MCF 10A (cell line): ENCODE data around the gene RAPGEF5. TPM values are rescaled to one million over a fixed set of nuclear protein-coding genes. Genes with fewer than 3 reads are reported as not detected.

Source experiments
- BruUV-seq: library from RNA; stranded (reverse); fragments of 400-500 nt; replicated peaks from 2 replicates; lab custom pipeline; 2021; lab: Mats Ljungman, UMichigan
- CTCF ChIA-PET: fragments of 300-600 bp; sonication (Branson Sonifier 250); formaldehyde crosslinking; extraction: SDS; loops from one replicate; lab custom pipeline; 2021; ENCODE audit warnings: antibody characterized with exemption, inconsistent platforms; lab: Yijun Ruan, JAX
- POLR2A ChIA-PET: fragments of 300-600, 350-650 bp; sonication (Branson Sonifier 250); formaldehyde crosslinking; extraction: SDS; loops from one replicate; lab custom pipeline; 2020; ENCODE audit warnings: antibody characterized with exemption, inconsistent platforms; lab: Yijun Ruan, JAX
- DNase-seq: peaks from one replicate; pipeline ENCODE4 v3.0.0-alpha.2; 2018; ENCODE audit not compliant: unreplicated experiment
- H3K27ac Mint-ChIP-seq: one replicate; pipeline ENCODE4 v1.8.0; 2022; ENCODE audit warnings: mild to moderate bottlenecking, low read depth, mixed read lengths; ENCODE audit not compliant: unreplicated experiment
- H3K27me3 Mint-ChIP-seq: one replicate; pipeline ENCODE4 v1.8.0; 2022; ENCODE audit warnings: mixed read lengths; ENCODE audit not compliant: insufficient read depth, unreplicated experiment
- H3K36me3 Mint-ChIP-seq: one replicate; pipeline ENCODE4 v1.8.0; 2022; ENCODE audit warnings: mild to moderate bottlenecking, moderate library complexity, mixed read lengths; ENCODE audit not compliant: insufficient read depth, unreplicated experiment
- H3K4me1 Mint-ChIP-seq: one replicate; pipeline ENCODE4 v1.8.0; 2022; ENCODE audit warnings: mixed read lengths; ENCODE audit not compliant: insufficient read depth, unreplicated experiment
- H3K4me3 Mint-ChIP-seq: one replicate; pipeline ENCODE4 v1.8.0; 2022; ENCODE audit warnings: mild to moderate bottlenecking, moderate library complexity, mixed read lengths; ENCODE audit not compliant: unreplicated experiment
- H3K9me3 Mint-ChIP-seq: one replicate; pipeline ENCODE4 v1.8.0; 2022; ENCODE audit warnings: mixed read lengths; ENCODE audit not compliant: unreplicated experiment
- CTCF ChIP-seq: fragments of 200-600 bp; IDR thresholded peaks from one replicate; pipeline ENCODE4 v1.8.0; 2022; ENCODE audit warnings: antibody characterized with exemption, mild to moderate bottlenecking; ENCODE audit not compliant: unreplicated experiment
- intact Hi-C: fragments of 100-400 bp; cut with micrococcal nuclease; formaldehyde crosslinking; loops from 2 replicates; pipeline ENCODE4 v1.14.1; 2022
- total RNA-seq: library from RNA; stranded (reverse); gene quantifications from 2 replicates; pipeline ENCODE4 v1.2.3, GENCODE V29; 2022

The RAPGEF5 gene
- total RNA-seq, 1 experiment from 2014 or later, result 1.9 TPM

- no peaks in the 10 kb centered on the region for H3K4me1 Mint-ChIP-seq
- no peaks in the 10 kb centered on the region for H3K27me3 Mint-ChIP-seq
- H3K36me3 Mint-ChIP-seq, result peaks cover 5% of the 10 kb centered on the region
- TF ChIP-seq CTCF, result no peak
- H3K27ac Mint-ChIP-seq, result no peak overlapping the region
- DNase-seq, result no peak
- no TSS peak for BruUV-seq
- no peak overlapping the region for H3K4me3 Mint-ChIP-seq
- ChIA-PET POLR2A (interaction anchor here (0.6 kb wide), 1 partner anchor 10 kb away, joined by 5 read pairs; no protein-coding TSS in a partner anchor), CTCF (interaction anchor here (0.6 to 2.5 kb wide), 4 partner anchors 19 to 431 kb away, joined by 3 to 9 read pairs (median 4); no protein-coding TSS in a partner anchor)
- intact Hi-C loops, result no loop called here
- H3K9me3 Mint-ChIP-seq, result no peaks in the 10 kb centered on the region
Measured at GRCh38 chr7:22128528-22128920, 228.4 kb downstream of the RAPGEF5 start.

GRCh38 chr7:22127835-22128527 is 229.0 kb downstream of the RAPGEF5 start:
- Mint-ChIP-seq H3K27ac (no peak overlapping the region), H3K4me3 (no peak overlapping the region), H3K36me3 (peaks cover 5% of the 10 kb centered on the region), H3K4me1 (no peaks in the 10 kb centered on the region), H3K27me3 (no peaks in the 10 kb centered on the region), H3K9me3 (no peaks in the 10 kb centered on the region)
- CTCF ChIA-PET, result interaction anchor here (0.6 to 1.0 kb wide), 4 partner anchors 15 to 30 kb away, joined by 3 to 6 read pairs (median 3); no protein-coding TSS in a partner anchor
- no peak for TF ChIP-seq CTCF
- no peak for DNase-seq
- BruUV-seq, result no TSS peak
- intact Hi-C loops, result no loop called here
- POLR2A ChIA-PET, result no interaction called here

- H3K4me3 Mint-ChIP-seq, result no peak overlapping the region
- H3K27ac Mint-ChIP-seq, result no peak overlapping the region
Measured at GRCh38 chr7:22125436-22125835, 231.5 kb downstream of the RAPGEF5 start.

More at GRCh38 chr7:22125436-22125835, 231.5 kb downstream of the RAPGEF5 start:
- H3K9me3 Mint-ChIP-seq, result no peaks in the 10 kb centered on the region
- H3K4me1 Mint-ChIP-seq, result no peaks in the 10 kb centered on the region
- no peak for DNase-seq
- intact Hi-C loops, result no loop called here
- no peak for TF ChIP-seq CTCF
- POLR2A ChIA-PET, result interaction anchor here (0.6 kb wide), 1 partner anchor 157 kb away, joined by 5 read pairs; no protein-coding TSS in a partner anchor
- no peaks in the 10 kb centered on the region for H3K27me3 Mint-ChIP-seq
- H3K36me3 Mint-ChIP-seq, result peaks cover 5% of the 10 kb centered on the region
- BruUV-seq, result no TSS peak
- CTCF ChIA-PET, result interaction anchor here (2.8 kb wide), 1 partner anchor 15 kb away, joined by 14 read pairs; no protein-coding TSS in a partner anchor
